ENCODE results near the gene SPAG16.
"Not testable (repeated sequence)": the region's sequence is repeated elsewhere in the genome, so short reads cannot be mapped to it uniquely, and the experiment has no call there.

The SPAG16 gene

DNA sequence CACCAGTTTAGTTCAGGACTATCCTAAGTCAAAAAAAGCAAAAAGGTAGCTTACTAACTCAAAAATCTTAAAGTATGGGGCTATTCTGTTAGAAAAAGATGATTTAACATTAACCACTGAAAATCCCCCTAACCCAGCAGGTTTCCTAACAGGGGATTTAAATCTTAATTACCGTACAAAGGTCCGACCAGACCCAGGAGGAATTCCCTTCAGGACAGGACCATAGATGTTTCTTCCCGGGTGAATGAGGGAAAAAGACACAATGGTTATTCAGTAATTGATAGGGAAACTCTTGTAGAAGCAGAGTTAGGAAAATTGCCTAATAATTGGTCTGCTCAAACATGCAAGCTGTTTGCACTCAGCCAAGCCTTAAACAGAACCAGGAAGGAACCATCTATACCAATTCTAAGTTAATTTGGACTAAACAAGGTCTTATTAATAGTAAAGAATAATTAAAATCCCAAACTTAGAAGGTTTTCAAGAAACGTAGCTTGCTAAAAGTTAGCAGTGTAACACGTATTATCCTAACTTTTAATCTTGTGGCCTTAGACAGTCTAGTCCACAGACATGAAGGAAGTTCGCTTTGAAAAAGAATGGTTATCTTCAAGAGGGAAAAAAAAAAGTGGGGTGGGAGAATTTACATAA, 124.3 kb downstream of the SPAG16 start:
- not testable (repeated sequence) for DNase-seq (ENCODE audit: low read depth in 2 of 2)

DNA sequence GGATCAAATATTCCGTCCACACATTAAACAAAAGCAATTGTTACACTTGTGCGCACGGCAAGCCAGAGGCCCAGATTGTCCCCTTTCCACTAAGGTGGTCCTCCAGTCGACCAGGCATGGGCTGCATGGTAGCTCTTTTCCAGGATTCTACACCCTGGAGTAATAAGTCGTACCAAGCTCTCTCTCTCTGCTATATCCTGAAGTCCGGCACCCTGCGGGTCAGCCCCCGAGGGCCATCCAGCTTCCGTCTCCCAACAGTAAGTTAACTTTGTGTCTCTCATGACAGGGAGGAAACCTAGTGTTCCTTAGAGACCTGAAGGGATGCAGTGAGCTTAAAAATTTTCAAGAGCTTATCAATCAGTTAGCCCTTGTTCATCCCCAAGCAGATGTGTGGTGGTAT, 126.4 kb downstream of the SPAG16 start:
- DNase-seq (ENCODE audit: low read depth in 2 of 2): not testable (repeated sequence)

DNA sequence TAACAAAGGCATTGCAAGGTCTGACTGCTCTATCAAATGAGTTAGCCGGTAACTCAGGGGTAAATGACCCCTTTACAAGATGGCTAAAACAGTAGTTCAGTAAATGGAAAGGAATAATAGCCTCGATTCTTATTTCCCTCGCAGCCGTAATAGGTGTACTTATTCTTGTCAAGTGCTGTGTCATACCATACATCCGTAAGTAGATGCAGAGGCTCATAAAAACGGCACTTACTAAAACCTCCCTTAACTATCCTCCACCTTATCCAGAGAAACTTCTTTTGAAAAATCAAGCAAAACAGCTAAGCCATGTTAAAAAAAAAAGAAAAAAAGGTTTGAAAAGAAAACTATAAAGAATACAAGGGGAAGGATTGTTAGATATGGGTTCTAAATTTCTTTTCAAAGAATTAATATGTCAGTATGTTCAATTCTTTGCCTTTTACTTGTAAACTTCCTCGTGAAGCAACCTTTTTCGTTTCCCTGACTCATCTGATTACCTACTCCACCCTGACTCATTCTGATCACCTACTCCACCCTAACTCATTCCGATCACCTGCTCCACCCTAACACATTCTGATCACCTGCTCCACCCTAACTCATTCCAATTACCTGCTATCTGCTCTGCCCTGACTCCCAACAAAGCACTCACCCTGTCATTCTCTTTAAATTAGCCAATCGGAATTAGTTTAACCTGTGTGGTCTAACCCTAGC, 127.5 kb downstream of the SPAG16 start:
- no peak for DNase-seq (ENCODE audit: low read depth in 2 of 2)

DNA sequence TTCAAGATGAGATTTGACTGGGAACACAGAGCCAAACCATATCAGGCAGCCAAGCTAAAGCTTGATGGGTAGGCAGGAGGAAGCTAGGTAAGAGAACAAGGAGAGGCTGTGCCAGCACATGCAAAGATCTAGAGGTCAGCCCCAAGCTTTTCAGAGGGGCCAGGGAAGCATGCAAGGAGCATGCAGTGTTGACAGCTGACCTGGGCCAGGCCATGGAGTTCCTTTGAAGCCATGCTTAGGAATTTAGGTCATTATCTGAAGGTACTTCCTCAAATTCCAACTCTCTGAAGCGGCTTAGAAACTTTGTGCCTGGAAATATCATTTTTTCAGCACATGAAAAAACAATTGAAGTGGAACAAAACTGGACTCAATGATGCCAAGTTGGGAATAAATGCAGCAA, 130.8 kb downstream of the SPAG16 start:
- DNase-seq (ENCODE audit: low read depth in 2 of 2): no peak

DNA sequence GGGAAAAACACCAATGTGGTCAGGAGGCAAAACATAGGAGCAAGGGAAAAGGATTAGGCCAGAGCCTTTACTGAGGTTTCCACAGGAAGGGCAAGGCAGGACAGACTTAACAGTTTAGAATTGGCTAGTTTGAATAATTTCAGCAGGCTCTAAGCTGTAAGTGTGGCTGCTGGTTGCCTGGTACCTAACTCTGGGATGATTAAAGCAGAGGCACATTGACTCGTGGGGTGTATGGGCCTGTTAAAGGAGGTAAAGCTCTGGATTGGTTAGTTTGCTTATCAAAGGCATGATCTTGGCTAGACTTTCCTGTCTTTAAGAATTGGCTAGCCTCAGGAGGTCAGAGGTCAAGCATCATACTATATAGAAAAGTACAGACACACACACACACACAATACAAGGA, 132.6 kb downstream of the SPAG16 start:
- no peak for DNase-seq (ENCODE audit: low read depth in 2 of 2)

DNA sequence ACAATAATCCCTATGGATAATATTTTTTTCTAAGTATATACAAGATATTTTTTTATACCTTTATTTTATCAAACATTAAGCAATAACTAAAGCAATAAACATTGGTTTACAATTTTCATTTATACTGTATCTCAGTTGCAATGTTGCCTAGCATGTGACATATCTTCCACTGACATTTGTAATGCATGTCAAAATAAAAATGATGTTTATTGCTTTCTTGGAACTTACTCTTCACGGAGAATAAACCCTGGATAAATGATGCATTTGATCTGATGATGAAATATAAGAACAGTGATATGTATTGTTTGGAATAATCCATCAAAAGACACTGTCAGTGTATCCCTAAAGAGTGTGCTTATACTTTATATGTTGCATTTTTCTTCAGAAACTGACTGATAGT, 135.7 kb downstream of the SPAG16 start:
- DNase-seq (ENCODE audit: low read depth in 2 of 2): no peak

DNA sequence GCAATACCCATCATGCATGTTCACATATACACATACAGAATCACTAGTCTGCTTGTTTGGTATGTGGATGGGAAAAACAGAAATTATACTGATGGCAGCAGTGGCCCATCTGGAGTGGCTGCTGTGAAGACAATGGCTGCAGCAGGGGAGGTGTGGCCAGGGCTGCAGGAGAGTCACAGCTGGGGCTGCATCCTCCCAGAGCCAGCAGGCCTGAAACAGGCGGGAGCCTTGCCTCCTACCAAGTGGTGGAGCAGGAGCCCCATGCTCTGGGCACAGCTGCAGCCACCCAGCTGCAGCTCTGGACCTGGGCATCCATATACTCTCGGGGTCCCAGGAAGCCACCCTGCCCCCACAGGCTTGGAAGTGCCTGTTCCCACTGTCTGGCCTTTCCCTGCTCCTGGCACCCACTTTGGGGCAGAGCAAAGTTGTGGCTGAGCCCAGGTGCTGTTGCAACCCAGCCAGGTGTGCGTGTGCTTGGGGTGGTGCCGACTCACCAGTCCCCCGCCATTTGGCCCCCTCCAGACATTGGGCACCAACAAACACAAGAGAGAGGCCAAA, 136.6 kb downstream of the SPAG16 start:
- no peak for DNase-seq (ENCODE audit: low read depth in 2 of 2)

DNA sequence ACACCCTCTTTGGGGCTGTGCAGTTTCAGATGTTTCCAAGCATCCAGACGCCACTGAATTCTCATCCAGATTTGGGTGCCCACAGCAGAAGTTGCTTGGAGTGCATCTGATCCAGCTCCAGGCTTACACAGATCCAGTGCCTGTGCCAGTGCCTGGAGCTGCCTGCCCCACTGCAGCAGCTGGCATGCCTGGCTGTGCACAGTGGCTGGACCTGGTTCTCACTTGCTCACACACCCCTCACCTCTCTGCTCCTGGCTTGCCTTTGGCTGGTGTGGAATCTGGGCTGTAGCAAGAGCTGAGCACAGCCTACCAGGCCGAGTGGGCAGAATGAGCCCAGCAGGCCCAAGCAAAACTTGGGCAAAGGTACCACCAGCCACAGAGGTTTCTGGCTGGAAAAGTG, 137.9 kb downstream of the SPAG16 start:
- no peak for DNase-seq (ENCODE audit: low read depth in 2 of 2)

DNA sequence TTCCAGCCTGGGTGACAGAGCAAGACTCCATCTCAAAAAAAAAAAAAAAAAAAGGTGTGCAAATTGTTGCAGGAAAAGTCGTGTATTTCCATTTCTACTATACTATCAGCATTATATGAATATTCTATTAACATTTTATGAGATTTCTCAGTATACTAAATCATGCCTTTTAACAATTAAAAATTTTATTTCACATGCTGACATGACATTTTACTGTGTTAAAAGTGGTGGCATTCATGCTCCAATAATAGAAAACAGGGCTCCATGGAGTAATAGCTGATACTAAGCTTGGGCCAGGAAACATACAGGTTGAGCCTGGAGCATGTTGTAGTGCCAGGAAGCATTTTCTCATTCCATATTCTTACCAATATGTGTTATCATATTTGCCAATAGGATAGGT, 141.4 kb downstream of the SPAG16 start:
- no peak for DNase-seq (ENCODE audit: low read depth in 2 of 2)

DNA sequence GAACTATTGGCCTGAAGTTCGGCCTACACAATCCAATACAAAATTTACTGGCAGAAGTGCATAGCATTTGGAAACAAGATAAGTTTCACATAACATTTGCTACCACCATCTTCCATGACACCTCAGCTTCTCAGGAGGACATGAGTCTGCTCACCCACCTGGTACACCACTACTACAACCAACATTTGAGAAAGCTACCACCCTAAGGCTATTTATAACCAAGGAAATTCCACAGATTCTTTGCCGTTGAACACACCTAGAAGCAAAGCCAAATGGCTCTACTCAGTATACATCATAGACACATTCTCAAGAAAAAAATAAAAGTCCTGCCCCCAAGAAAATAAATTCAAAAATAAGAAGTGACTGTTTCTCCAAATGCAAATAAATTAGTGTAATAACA, 145.3 kb downstream of the SPAG16 start:
- DNase-seq (ENCODE audit: low read depth in 2 of 2): no peak

DNA sequence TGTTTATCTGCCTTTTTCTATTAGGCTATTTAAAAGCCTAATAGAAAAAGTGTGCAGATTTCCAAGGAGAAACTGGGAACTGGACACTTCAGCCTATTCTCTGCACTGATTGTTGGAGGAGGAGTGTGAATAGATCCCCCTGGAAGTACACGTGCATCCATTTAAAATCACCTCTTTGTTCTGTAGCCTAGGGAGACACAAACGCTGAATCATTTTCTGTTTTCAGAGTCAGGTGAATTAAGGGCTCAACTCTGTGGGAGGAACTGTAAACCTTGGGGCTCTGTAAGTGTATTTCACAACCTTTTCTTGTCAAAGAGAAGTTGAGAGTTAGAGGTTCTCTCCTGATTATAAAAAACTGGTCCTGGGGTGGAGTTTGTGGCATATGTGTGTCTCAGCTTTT, 159.7 kb downstream of the SPAG16 start:
- DNase-seq (ENCODE audit: low read depth in 2 of 2): no peak

DNA sequence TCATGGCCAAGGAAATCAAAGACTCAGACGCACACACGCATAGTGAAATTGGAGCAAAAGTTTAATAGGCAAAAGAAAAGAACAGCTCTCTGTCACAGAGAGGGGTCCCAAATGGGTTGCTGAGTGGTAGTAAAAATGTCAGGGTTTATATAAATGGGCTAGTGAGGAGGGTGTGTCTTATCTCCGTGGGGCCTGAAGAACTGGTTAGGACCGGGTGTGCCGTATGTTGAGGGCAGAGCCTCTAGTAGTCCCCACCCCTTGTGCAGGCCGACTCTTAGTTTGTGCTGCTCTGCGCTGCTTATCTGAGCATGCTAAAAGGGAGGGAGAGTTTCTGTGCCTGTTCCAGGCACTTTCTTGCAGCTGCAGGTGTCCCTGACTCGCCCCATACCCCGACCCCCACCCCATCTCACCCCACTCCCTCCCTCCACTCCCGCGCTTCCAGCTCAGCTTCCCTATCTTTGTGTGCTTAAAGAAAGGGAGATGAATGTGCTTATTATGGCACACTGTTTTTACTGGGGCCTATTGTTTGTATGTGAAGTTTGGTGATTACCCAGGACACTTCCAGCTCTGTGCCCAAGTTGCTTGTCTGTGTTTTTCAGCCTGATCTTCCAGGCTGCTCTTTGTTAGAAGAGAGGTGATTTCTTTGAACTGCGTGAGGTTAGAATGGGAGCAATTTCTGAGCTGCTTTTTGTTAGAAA, 167.4 kb downstream of the SPAG16 start:
- no peak for DNase-seq (ENCODE audit: low read depth in 2 of 2)

DNA sequence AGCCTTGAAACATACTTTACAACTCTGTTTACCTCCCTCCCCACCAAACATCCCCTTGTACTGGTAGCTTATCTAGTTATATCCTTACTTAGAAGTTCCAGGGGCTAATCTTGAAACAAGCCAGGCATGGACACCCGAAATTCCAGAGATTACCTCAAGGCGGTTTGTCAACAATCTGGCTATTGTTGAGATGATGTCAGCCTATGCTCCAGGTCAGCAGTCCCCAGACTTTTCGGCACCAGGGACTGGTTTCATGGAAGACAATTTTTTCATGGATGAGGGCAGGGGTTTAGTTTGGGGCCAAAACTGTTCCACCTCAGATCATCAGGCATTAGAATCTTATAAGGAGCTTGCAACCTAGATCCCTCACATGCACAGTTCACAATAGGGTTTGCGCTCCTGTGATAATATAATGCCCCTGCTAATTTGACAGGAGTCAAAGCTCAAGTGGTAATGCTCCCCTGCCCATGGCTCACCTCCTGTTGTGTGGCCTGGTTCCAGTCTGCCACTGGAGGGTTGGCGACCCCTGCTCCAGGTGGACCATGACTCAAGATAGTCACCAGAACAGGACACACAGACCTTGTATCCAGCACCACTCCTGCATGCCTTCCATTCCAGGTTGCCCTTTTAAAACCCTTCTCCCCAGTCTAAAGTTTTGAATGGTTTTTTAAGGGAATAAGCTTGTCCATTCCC, 171.2 kb downstream of the SPAG16 start:
- DNase-seq (ENCODE audit: low read depth in 2 of 2): no peak

DNA sequence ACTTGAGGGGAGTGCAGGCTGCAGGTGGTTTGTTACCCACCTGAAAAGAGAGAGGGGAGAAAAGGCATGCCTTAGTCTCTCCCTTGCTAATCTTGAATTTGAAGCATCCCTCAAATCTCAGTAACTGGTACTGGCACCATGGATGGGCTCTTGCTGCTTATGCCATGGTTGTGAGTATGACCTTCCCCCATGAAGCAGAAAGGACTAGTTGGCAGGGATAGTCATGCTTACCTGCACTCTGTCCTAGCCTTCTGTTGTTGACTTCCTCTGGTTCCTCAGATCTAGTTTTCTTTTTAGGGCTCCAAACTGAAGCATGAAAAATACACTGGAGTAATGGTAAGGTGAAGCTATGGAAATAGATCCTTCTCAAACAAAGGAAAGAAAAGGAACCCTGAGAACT, 191.2 kb downstream of the SPAG16 start:
- DNase-seq (ENCODE audit: low read depth in 2 of 2): no peak

DNA sequence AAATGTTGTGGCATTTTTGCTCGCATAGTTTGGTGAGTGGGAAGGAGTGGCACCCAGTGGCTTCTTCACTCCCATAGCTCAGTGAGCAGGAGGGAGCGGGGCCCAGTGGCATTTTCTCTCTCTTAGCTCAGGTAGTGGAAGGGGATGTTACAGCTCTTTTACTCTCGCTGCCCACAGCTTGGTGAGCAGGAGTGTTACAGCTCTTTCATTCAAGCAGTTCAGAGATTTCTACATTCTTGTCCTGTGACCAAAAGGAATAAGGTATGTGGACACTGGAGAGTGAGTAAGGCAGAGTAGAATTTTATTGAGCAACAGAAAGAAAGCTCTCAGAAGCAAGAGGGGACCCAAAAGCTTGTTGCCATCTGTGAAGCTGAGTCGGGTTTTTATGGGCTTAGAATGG, 192.4 kb downstream of the SPAG16 start:
- no peak for DNase-seq (ENCODE audit: low read depth in 2 of 2)

DNA sequence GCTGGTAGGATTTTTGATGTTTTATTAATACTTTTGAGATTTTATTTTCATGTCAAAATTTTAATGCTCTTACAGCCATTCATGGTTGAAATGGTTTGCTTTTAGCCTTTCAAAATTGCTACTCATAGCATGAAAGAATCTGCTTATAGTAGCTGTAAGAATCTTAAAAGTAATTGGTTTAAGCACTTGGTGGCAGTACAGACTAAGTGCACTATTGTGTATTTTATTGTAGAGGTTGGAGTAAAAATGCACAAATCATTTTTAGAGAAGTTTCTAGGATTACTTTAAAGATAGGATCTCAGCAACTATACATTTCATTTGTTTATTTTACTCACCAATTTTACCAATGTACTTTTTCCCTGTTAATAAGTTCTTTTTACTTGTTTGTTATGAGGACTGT, 205.8 kb downstream of the SPAG16 start:
- DNase-seq (ENCODE audit: low read depth in 2 of 2): no peak

DNA sequence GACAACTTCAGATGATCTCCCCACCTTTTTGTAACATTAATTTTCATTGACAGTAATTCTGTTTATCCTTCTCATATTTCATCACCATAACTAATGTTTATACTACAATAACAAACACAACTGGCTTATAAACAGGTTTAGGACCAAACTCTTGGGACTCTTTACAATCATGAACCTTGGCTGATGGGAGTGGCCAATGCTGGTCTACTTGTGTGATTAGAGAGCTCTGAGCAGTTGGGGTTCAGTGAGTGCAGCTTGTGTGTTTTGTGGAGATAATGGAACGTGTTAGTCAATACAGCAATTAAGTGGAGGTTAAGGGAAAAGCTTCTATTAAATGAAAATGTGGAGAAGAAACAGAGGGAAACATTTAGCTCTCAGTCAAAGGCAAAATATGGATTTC, 207.1 kb downstream of the SPAG16 start:
- no peak for DNase-seq (ENCODE audit: low read depth in 2 of 2)

DNA sequence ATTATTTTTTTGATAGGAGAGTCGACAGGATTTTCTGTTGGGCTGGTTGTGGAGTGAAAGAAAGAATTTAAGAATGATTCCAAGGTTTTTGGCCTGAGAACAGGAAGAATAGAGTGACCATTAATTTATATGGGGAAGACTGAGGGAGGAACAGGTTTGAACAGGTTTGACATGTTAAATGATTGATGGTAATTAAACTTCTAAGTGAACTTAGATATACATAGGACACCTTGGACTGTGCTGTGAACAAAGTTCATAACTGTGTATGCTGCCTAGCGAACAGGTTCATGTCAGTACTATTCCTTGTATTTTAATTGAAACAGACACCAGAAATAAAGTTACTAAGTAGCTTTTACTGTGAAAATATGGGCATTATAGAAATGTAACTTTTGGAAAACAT, 212.0 kb downstream of the SPAG16 start:
- no peak for DNase-seq (ENCODE audit: low read depth in 2 of 2)

DNA sequence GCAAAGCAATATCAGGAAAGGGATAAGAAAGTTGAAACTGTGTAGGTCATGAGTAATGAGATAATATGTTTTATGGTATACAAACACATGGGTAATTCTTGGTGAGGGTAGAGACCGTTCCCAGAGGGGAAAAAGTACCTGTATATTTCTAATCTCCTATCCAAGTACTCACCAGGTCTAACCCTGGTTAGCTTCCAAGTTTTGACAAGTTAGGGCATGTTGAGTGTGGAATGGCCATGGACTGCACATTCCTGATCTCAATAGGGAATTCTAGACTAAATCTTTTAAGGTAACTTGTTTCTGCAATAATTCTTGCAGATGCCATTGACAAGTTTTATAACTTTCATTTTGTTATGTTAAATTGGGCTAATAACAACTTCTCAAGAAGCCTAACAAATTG, 216.6 kb downstream of the SPAG16 start:
- DNase-seq (ENCODE audit: low read depth in 2 of 2): no peak

DNA sequence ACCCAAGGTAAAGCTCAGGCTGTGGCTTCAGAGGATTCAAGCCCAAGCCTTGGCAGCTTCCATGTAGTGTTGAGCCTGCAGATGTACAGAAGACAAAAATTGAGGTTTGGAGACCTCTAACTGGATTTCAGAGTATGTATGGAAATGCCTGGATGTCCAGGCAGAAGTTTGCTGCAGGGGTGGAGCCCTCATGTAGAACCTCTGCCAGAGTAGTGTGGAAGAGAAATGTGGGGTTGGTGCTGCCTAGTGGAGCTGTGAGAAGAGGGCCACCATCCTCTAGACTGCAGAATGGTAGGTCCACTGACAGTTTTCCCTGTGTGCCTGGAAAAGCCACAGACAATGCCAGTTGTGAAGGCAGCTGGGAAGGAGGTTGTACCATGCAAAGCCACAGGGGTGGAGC, 239.9 kb downstream of the SPAG16 start:
- no peak for DNase-seq (ENCODE audit: low read depth in 2 of 2)

DNA sequence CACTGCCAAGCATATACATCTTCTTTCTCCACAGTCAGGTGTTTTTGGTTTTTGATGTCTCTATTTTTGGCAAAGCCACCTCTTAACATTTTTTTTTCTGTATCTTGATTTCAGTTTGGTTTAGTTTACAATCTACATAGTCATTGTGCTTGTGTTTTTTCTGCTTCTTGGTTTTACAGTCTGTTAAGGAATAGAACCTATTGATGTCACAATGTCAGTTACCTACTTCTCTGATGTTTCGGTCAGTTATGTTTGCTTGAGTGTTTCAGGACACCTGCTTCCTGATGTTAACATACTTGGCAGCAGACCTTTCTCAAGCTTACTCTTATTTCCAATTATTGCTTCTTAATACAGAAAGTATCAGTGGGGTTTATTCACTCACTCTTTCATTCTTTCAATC, 253.3 kb downstream of the SPAG16 start:
- DNase-seq (ENCODE audit: low read depth in 2 of 2): no peak

DNA sequence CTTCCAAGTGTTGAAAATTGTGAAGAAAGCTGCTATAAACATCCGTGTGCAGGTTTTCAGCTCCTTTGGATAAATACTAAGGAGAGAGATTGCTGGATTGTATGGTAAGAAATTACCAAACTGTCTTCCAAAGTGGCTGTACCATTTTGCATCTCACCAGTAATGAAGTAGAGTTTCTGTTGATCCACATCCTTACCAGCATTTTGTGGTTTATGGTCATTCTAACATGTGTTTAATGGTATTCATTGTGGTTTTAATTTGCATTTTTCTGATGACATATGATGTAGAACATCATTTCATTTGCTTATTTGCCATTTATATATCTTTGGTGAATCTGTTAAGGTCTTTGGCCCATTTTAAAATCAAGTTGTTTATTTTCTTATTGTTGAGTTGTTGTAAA, 260.7 kb downstream of the SPAG16 start:
- no peak for DNase-seq (ENCODE audit: low read depth in 2 of 2)

All from stimulated activated CD4-positive, alpha-beta T cell treated with anti-CD3 and anti-CD28 coated beads, Interleukin-1b, Interleukin-23, amount 100 ng/mL, for 1 hour (primary cell).